GM23338 (cell line): ENCODE data around the gene VPS26C. TPM values are rescaled to one million over a fixed set of nuclear protein-coding genes. Genes with fewer than 3 reads are reported as not detected.

Experiments
- ATAC-seq: fragments of 200-7000 bp; cut with Tn5 transposase; 3 replicates; pipeline ENCODE4 v1.9.1; 2020
- DNase-seq: peaks from one replicate; pipeline ENCODE4 v3.0.0-alpha.2; 2015; ENCODE audit warnings: low spot score
- H2AFZ ChIP-seq: fragments of 200-600 bp; sonication (generic); 2 replicates; pipeline ENCODE4 v1.8.0; 2016; ENCODE audit warnings: antibody characterized with exemption, mild to moderate bottlenecking, moderate library complexity
- H3F3A ChIP-seq: fragments of 200-600 bp; sonication (generic); replicated peaks from 2 replicates; pipeline ENCODE4 v1.8.0; 2017; ENCODE audit warnings: antibody characterized with exemption, mixed run types, low read depth
- H3K27ac ChIP-seq: fragments of 200-600 bp; sonication (generic); 2 replicates; pipeline ENCODE4 v1.6.1; 2016; ENCODE audit warnings: low read depth
- H3K27me3 ChIP-seq: fragments of 200-600 bp; sonication (generic); 2 replicates; pipeline ENCODE4 v1.8.0; 2016; ENCODE audit warnings: mild to moderate bottlenecking, mixed run types, moderate library complexity; ENCODE audit not compliant: insufficient read depth
- H3K36me3 ChIP-seq: fragments of 200-600 bp; sonication (generic); 2 replicates; pipeline ENCODE4 v1.8.0; 2016; ENCODE audit warnings: mild to moderate bottlenecking; ENCODE audit not compliant: insufficient read depth
- H3K4me1 ChIP-seq: fragments of 200-600 bp; sonication (generic); 2 replicates; pipeline ENCODE4 v1.8.0; 2016; ENCODE audit warnings: mild to moderate bottlenecking, moderate library complexity; ENCODE audit not compliant: insufficient read depth
- H3K4me2 ChIP-seq: fragments of 200-600 bp; sonication (generic); 2 replicates; pipeline ENCODE4 v1.7.1; 2017; ENCODE audit warnings: mixed run types
- H3K4me3 ChIP-seq: fragments of 200-600 bp; sonication (generic); 2 replicates; pipeline ENCODE4 v1.6.1; 2016; ENCODE audit warnings: mixed run types
- H3K79me2 ChIP-seq: fragments of 200-600 bp; sonication (generic); replicated peaks from 2 replicates; pipeline ENCODE4 v1.8.0; 2017; ENCODE audit warnings: mild to moderate bottlenecking; ENCODE audit not compliant: insufficient read depth
- H3K9me2 ChIP-seq: fragments of 200-600 bp; sonication (generic); 2 replicates; pipeline ENCODE4 v1.8.0; 2017; ENCODE audit not compliant: insufficient read depth
- H4K20me1 ChIP-seq: fragments of 200-600 bp; sonication (generic); replicated peaks from 2 replicates; pipeline ENCODE4 v1.8.0; 2017; ENCODE audit warnings: mild to moderate bottlenecking; ENCODE audit not compliant: insufficient read depth
- H3K27ac Mint-ChIP-seq: 2 replicates; pipeline ENCODE4 v1.8.0; 2020; ENCODE audit warnings: inconsistent platforms, mild to moderate bottlenecking, moderate library complexity, mixed read lengths
- H3K27me3 Mint-ChIP-seq: 3 replicates; pipeline ENCODE4 v1.8.0; 2022; ENCODE audit warnings: low read depth, mild to moderate bottlenecking, moderate library complexity, mixed read lengths, inconsistent platforms; ENCODE audit not compliant: insufficient read depth, poor library complexity
- H3K36me3 Mint-ChIP-seq: 3 replicates; pipeline ENCODE4 v1.8.0; 2021; ENCODE audit warnings: low read depth, mild to moderate bottlenecking, inconsistent platforms, moderate library complexity, mixed read lengths
- H3K4me1 Mint-ChIP-seq: 3 replicates; pipeline ENCODE4 v1.8.0; 2020; ENCODE audit warnings: mild to moderate bottlenecking, inconsistent platforms, mixed read lengths
- H3K4me3 Mint-ChIP-seq: 3 replicates; pipeline ENCODE4 v1.8.0; 2021; ENCODE audit warnings: moderate library complexity, mild to moderate bottlenecking, inconsistent platforms, mixed read lengths
- H3K9me3 Mint-ChIP-seq: 3 replicates; pipeline ENCODE4 v1.8.0; 2020; ENCODE audit warnings: moderate library complexity, mild to moderate bottlenecking, inconsistent platforms, mixed read lengths
- CREB1 ChIP-seq: fragments of 250-450 bp; sonication (Bioruptor Pico); IDR thresholded peaks from 2 replicates; pipeline ENCODE4 v1.5.0; 2020; ENCODE audit warnings: low read depth, mild to moderate bottlenecking, moderate library complexity
- EZH2 ChIP-seq: fragments of 200-600 bp; sonication (generic); IDR thresholded peaks from one replicate; pipeline ENCODE4 v1.8.0; 2017; ENCODE audit warnings: antibody characterized with exemption, mild to moderate bottlenecking, low read depth; ENCODE audit not compliant: unreplicated experiment
- JUNB ChIP-seq: IDR thresholded peaks from one replicate; pipeline ENCODE4 v1.6.1; 2016; ENCODE audit warnings: antibody characterized with exemption; ENCODE audit not compliant: unreplicated experiment
- NANOG ChIP-seq: IDR thresholded peaks from 2 replicates; pipeline ENCODE4 v1.6.1; 2016; ENCODE audit warnings: antibody characterized with exemption, borderline replicate concordance
- POLR2AphosphoS5 ChIP-seq: IDR thresholded peaks from 2 replicates; pipeline ENCODE4 v1.6.1; 2016; ENCODE audit warnings: antibody characterized with exemption, low read depth
- STAT1 ChIP-seq: IDR thresholded peaks from one replicate; pipeline ENCODE4 v1.6.1; 2016; ENCODE audit warnings: antibody characterized with exemption; ENCODE audit not compliant: unreplicated experiment
- ZNF331 ChIP-seq: fragments of 250-450 bp; sonication (Bioruptor Pico); IDR thresholded peaks from 2 replicates; pipeline ENCODE4 v1.5.0; 2020; ENCODE audit warnings: low read depth, mild to moderate bottlenecking, moderate library complexity
- polyA plus RNA-seq: library from polyadenylated mRNA; unstranded; fragments of >200 nt; fragmentation: Nextera tagmentation; extraction: Ambion mirVana; gene quantifications from 2 replicates; pipeline ENCODE4 v1.2.1, GENCODE V29; 2016
- total RNA-seq: library from RNA; depleted of rRNA; stranded (reverse); fragments of >200 nt; shearing (Covaris generic); gene quantifications from 2 replicates; pipeline ENCODE4 v1.2.3, GENCODE V29; 2014
- TF ChIP-seq, protein P1 (sequence below): IDR thresholded peaks from 2 replicates; pipeline ENCODE4 v1.6.1; 2016; ENCODE audit warnings: antibody characterized with exemption
- TF ChIP-seq, protein P2 (sequence below), 2 experiments: fragments of 200-600 bp in 1 of 2; sonication (generic) in 1 of 2; conservative IDR thresholded peaks; 2 replicates each; pipeline versions ENCODE4 v1.5.1 to v1.6.1; 2016 to 2017; ENCODE audit warnings: antibody characterized with exemption in 2 of 2, low read depth in 2 of 2, mild to moderate bottlenecking in 2 of 2, moderate library complexity in 1 of 2
- TF ChIP-seq, protein P3 (sequence below): IDR thresholded peaks from one replicate; pipeline ENCODE4 v1.6.1; 2018; ENCODE audit warnings: antibody characterized with exemption; ENCODE audit not compliant: unreplicated experiment
- TF ChIP-seq, protein P4 (sequence below): fragments of 250-450 bp; sonication (Bioruptor Pico); IDR thresholded peaks from 2 replicates; pipeline ENCODE4 v1.5.0; 2020; ENCODE audit warnings: mild to moderate bottlenecking, moderate library complexity

The VPS26C gene
- total and polyA plus RNA-seq, 2 experiments from 2014 or later: 45.1 to 91.2 TPM

DNA sequence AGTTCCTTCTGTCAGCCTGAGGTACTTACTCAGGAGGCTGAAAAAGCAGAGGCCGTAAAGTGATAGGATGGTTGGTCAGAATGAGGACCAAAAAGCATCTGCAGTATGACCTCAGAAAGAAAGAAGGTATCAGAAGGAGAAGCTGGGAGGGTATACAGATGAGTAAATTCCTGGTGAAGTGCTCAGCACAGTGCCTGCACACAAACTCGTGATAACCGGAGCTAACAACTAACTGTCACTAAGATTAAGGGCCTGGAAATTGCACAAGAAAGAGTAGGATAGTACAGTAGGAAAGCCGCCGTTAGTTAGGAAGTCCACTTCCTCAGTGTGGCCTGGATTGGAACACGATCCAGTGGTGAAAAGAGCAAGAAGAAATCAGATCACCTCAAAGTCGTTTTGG lies 62.6 kb downstream of the VPS26C start:
- Mint-ChIP-seq H3K4me1 (peaks cover 13% of the 10 kb centered on the region), H3K36me3 (peaks cover 2% of the 10 kb centered on the region; the same call in 1 of the 3 replicates), H3K27ac (no peak overlapping the region), H3K27me3 (peaks cover 2% of the 10 kb centered on the region), H3K9me3 (peaks cover 2% of the 10 kb centered on the region; the same call in 2 of the 3 replicates), H3K4me3 (no peak overlapping the region)
- DNase-seq (no peak), ATAC-seq (no peak)
- Histone ChIP-seq H3K9me2 (no peaks in the 10 kb centered on the region), H3F3A (no peaks in the 10 kb centered on the region), H3K36me3 (no peaks in the 10 kb centered on the region), H3K27me3 (no peaks in the 10 kb centered on the region), H3K27ac (no peak overlapping the region), H3K79me2 (no peaks in the 10 kb centered on the region), H3K4me3 (no peak overlapping the region), H3K4me2 (no peak overlapping the region), H3K4me1 (peaks cover 14% of the 10 kb centered on the region), H2AFZ (no peak overlapping the region), H4K20me1 (no peaks in the 10 kb centered on the region)
- TF ChIP-seq JUNB (no peak), CREB1 (CRISPR knock-in tag) (no peak), EZH2 (no peak), ZNF331 (CRISPR knock-in tag) (no peak), POLR2AphosphoS5 (no peak), STAT1 (no peak), NANOG (no peak)
- TF ChIP-seq, protein P1, sequence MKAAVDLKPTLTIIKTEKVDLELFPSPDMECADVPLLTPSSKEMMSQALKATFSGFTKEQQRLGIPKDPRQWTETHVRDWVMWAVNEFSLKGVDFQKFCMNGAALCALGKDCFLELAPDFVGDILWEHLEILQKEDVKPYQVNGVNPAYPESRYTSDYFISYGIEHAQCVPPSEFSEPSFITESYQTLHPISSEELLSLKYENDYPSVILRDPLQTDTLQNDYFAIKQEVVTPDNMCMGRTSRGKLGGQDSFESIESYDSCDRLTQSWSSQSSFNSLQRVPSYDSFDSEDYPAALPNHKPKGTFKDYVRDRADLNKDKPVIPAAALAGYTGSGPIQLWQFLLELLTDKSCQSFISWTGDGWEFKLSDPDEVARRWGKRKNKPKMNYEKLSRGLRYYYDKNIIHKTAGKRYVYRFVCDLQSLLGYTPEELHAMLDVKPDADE: no peak
- TF ChIP-seq, protein P2, sequence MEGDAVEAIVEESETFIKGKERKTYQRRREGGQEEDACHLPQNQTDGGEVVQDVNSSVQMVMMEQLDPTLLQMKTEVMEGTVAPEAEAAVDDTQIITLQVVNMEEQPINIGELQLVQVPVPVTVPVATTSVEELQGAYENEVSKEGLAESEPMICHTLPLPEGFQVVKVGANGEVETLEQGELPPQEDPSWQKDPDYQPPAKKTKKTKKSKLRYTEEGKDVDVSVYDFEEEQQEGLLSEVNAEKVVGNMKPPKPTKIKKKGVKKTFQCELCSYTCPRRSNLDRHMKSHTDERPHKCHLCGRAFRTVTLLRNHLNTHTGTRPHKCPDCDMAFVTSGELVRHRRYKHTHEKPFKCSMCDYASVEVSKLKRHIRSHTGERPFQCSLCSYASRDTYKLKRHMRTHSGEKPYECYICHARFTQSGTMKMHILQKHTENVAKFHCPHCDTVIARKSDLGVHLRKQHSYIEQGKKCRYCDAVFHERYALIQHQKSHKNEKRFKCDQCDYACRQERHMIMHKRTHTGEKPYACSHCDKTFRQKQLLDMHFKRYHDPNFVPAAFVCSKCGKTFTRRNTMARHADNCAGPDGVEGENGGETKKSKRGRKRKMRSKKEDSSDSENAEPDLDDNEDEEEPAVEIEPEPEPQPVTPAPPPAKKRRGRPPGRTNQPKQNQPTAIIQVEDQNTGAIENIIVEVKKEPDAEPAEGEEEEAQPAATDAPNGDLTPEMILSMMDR (conservative IDR thresholded peaks at IDR 0.05; ENCODE audit: low read depth in 2 of 2): no peak
- TF ChIP-seq, protein P3, sequence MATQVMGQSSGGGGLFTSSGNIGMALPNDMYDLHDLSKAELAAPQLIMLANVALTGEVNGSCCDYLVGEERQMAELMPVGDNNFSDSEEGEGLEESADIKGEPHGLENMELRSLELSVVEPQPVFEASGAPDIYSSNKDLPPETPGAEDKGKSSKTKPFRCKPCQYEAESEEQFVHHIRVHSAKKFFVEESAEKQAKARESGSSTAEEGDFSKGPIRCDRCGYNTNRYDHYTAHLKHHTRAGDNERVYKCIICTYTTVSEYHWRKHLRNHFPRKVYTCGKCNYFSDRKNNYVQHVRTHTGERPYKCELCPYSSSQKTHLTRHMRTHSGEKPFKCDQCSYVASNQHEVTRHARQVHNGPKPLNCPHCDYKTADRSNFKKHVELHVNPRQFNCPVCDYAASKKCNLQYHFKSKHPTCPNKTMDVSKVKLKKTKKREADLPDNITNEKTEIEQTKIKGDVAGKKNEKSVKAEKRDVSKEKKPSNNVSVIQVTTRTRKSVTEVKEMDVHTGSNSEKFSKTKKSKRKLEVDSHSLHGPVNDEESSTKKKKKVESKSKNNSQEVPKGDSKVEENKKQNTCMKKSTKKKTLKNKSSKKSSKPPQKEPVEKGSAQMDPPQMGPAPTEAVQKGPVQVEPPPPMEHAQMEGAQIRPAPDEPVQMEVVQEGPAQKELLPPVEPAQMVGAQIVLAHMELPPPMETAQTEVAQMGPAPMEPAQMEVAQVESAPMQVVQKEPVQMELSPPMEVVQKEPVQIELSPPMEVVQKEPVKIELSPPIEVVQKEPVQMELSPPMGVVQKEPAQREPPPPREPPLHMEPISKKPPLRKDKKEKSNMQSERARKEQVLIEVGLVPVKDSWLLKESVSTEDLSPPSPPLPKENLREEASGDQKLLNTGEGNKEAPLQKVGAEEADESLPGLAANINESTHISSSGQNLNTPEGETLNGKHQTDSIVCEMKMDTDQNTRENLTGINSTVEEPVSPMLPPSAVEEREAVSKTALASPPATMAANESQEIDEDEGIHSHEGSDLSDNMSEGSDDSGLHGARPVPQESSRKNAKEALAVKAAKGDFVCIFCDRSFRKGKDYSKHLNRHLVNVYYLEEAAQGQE: no peak
- TF ChIP-seq, protein P4, sequence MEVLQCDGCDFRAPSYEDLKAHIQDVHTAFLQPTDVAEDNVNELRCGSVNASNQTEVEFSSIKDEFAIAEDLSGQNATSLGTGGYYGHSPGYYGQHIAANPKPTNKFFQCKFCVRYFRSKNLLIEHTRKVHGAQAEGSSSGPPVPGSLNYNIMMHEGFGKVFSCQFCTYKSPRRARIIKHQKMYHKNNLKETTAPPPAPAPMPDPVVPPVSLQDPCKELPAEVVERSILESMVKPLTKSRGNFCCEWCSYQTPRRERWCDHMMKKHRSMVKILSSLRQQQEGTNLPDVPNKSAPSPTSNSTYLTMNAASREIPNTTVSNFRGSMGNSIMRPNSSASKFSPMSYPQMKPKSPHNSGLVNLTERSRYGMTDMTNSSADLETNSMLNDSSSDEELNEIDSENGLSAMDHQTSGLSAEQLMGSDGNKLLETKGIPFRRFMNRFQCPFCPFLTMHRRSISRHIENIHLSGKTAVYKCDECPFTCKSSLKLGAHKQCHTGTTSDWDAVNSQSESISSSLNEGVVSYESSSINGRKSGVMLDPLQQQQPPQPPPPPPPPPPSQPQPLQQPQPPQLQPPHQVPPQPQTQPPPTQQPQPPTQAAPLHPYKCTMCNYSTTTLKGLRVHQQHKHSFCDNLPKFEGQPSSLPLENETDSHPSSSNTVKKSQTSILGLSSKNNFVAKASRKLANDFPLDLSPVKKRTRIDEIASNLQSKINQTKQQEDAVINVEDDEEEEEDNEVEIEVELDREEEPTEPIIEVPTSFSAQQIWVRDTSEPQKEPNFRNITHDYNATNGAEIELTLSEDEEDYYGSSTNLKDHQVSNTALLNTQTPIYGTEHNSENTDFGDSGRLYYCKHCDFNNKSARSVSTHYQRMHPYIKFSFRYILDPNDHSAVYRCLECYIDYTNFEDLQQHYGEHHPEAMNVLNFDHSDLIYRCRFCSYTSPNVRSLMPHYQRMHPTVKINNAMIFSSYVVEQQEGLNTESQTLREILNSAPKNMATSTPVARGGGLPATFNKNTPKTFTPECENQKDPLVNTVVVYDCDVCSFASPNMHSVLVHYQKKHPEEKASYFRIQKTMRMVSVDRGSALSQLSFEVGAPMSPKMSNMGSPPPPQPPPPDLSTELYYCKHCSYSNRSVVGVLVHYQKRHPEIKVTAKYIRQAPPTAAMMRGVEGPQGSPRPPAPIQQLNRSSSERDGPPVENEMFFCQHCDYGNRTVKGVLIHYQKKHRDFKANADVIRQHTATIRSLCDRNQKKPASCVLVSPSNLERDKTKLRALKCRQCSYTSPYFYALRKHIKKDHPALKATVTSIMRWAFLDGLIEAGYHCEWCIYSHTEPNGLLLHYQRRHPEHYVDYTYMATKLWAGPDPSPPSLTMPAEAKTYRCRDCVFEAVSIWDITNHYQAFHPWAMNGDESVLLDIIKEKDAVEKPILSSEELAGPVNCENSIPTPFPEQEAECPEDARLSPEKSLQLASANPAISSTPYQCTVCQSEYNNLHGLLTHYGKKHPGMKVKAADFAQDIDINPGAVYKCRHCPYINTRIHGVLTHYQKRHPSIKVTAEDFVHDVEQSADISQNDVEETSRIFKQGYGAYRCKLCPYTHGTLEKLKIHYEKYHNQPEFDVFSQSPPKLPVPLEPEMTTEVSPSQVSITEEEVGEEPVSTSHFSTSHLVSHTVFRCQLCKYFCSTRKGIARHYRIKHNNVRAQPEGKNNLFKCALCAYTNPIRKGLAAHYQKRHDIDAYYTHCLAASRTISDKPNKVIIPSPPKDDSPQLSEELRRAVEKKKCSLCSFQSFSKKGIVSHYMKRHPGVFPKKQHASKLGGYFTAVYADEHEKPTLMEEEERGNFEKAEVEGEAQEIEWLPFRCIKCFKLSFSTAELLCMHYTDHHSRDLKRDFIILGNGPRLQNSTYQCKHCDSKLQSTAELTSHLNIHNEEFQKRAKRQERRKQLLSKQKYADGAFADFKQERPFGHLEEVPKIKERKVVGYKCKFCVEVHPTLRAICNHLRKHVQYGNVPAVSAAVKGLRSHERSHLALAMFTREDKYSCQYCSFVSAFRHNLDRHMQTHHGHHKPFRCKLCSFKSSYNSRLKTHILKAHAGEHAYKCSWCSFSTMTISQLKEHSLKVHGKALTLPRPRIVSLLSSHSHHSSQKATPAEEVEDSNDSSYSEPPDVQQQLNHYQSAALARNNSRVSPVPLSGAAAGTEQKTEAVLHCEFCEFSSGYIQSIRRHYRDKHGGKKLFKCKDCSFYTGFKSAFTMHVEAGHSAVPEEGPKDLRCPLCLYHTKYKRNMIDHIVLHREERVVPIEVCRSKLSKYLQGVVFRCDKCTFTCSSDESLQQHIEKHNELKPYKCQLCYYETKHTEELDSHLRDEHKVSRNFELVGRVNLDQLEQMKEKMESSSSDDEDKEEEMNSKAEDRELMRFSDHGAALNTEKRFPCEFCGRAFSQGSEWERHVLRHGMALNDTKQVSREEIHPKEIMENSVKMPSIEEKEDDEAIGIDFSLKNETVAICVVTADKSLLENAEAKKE (CRISPR knock-in tag): no peak
